ENCODE data around the gene TOX2.

GRCh38 chr20:44011251-44011940 lies 96.7 kb downstream of the TOX2 start:
- TF ChIP-seq CTCF (IDR thresholded peaks at IDR 0.05) (no peak), ZFX (IDR thresholded peaks at IDR 0.05; ENCODE audit: borderline replicate concordance) (no peak)

All from 22Rv1 (cell line).